CD14-positive monocyte (primary cell): ENCODE data around the gene SLC6A8. TPM values are rescaled to one million over a fixed set of nuclear protein-coding genes. Genes with fewer than 3 reads are reported as not detected.

Experiments
- DNase-seq, 3 donors: peaks; one replicate each; pipeline ENCODE4 v3.0.0-alpha.2; 2011 to 2022
- H2AFZ ChIP-seq: 2 replicates; pipeline ENCODE4 v1.6.0; 2012; ENCODE audit warnings: mild to moderate bottlenecking, low read depth, low read length, inconsistent platforms; ENCODE audit not compliant: insufficient read depth, poor library complexity, severe bottlenecking
- H3K27ac ChIP-seq, 2 donors: 1 replicate in 1 of 2; 2 replicates in 1 of 2; pipeline ENCODE4 v1.5.1; 2012 to 2013; ENCODE audit warnings: low read length in 2 of 2, control low read depth in 1 of 2, inconsistent platforms in 1 of 2, low read depth in 1 of 2, mild to moderate bottlenecking in 1 of 2
- H3K27me3 ChIP-seq, 2 donors: one replicate each; pipeline versions ENCODE4 v1.6.0 to v1.6.1; 2011 to 2013; ENCODE audit warnings: low read length in 2 of 2; ENCODE audit not compliant: control insufficient read depth in 2 of 2, insufficient read depth in 2 of 2
- H3K36me3 ChIP-seq, 2 donors: replicated peaks in 1 of 2; 1 replicate in 1 of 2; 2 replicates in 1 of 2; pipeline versions ENCODE4 v1.5.1 to v1.6.1; 2012 to 2013; ENCODE audit warnings: low read length in 2 of 2, control low read depth in 1 of 2, inconsistent platforms in 1 of 2, mild to moderate bottlenecking in 1 of 2; ENCODE audit not compliant: insufficient read depth in 2 of 2, control insufficient read depth in 1 of 2
- H3K4me1 ChIP-seq, 2 donors: 1 replicate in 1 of 2; 2 replicates in 1 of 2; pipeline versions ENCODE4 v1.5.1 to v1.6.1; 2012 to 2013; ENCODE audit warnings: low read length in 2 of 2, control low read depth in 1 of 2, inconsistent platforms in 1 of 2, mild to moderate bottlenecking in 1 of 2, moderate library complexity in 1 of 2; ENCODE audit not compliant: insufficient read depth in 2 of 2, control insufficient read depth in 1 of 2
- H3K4me2 ChIP-seq: replicated peaks from 2 replicates; pipeline ENCODE3; 2012; ENCODE audit warnings: low read length, moderate library complexity, mild to moderate bottlenecking; ENCODE audit not compliant: poor library complexity, severe bottlenecking; ENCODE audit errors: extremely low read depth
- H3K4me3 ChIP-seq, 3 experiments: fragments of 200-600 bp in 1 of 3; sonication (generic) in 1 of 3; replicated peaks in 1 of 3; 1 replicate in 2 of 3; 2 replicates in 1 of 3; pipeline ENCODE4 v1.5.1; 2011 to 2013; ENCODE audit warnings: low read length in 3 of 3, mild to moderate bottlenecking in 3 of 3, control low read depth in 2 of 3, low read depth in 2 of 3, inconsistent platforms in 1 of 3, moderate library complexity in 1 of 3
- H3K79me2 ChIP-seq: 2 replicates; pipeline ENCODE4 v1.6.0; 2012; ENCODE audit warnings: mild to moderate bottlenecking, control low read depth, inconsistent platforms, low read length, moderate library complexity; ENCODE audit not compliant: insufficient read depth
- H3K9ac ChIP-seq: 2 replicates; pipeline ENCODE4 v1.6.0; 2017; ENCODE audit warnings: low read length, mild to moderate bottlenecking; ENCODE audit not compliant: insufficient read depth, poor library complexity, severe bottlenecking
- H3K9me3 ChIP-seq, 2 donors: replicated peaks in 1 of 2; 1 replicate in 1 of 2; 2 replicates in 1 of 2; pipeline versions ENCODE4 v1.5.1 to v1.6.1; 2012 to 2013; ENCODE audit warnings: low read length in 2 of 2, control low read depth in 1 of 2; ENCODE audit not compliant: control insufficient read depth in 1 of 2, insufficient read depth in 1 of 2
- H4K20me1 ChIP-seq: 2 replicates; pipeline ENCODE4 v1.6.0; 2012; ENCODE audit warnings: mild to moderate bottlenecking, low read length, control low read depth, moderate library complexity; ENCODE audit not compliant: insufficient read depth
- H3K27ac Mint-ChIP-seq, 7 donors: one replicate each; pipeline ENCODE4 v1.8.0; 2020; ENCODE audit warnings: mild to moderate bottlenecking in 7 of 7, mixed read lengths in 7 of 7, moderate library complexity in 6 of 7, inconsistent platforms in 2 of 7
- H3K27me3 Mint-ChIP-seq, 3 donors: one replicate each; pipeline ENCODE4 v1.8.0; 2021 to 2022; ENCODE audit warnings: low read depth in 3 of 3, mild to moderate bottlenecking in 3 of 3, mixed read lengths in 3 of 3, moderate library complexity in 3 of 3, inconsistent platforms in 1 of 3
- H3K36me3 Mint-ChIP-seq, 2 donors: one replicate each; pipeline ENCODE4 v1.8.0; 2020; ENCODE audit warnings: mixed read lengths in 2 of 2, inconsistent platforms in 1 of 2, mild to moderate bottlenecking in 1 of 2
- H3K4me1 Mint-ChIP-seq: one replicate; pipeline ENCODE4 v1.8.0; 2020; ENCODE audit warnings: mild to moderate bottlenecking, mixed read lengths
- H3K4me3 Mint-ChIP-seq, 2 donors: one replicate each; pipeline ENCODE4 v1.8.0; 2020; ENCODE audit warnings: mild to moderate bottlenecking in 2 of 2, mixed read lengths in 2 of 2, moderate library complexity in 1 of 2
- H3K9me3 Mint-ChIP-seq, 7 donors: one replicate each; pipeline ENCODE4 v1.8.0; 2020 to 2022; ENCODE audit warnings: mixed read lengths in 7 of 7, mild to moderate bottlenecking in 6 of 7, moderate library complexity in 6 of 7, inconsistent platforms in 2 of 7
- WGBS: methylation state at CpG from one replicate; pipeline ENCODE4 v1.1.5; 2013; ENCODE audit warnings: missing lambda C conversion rate; ENCODE audit not compliant: insufficient coverage; 5-methylcytosine and 5-hydroxymethylcytosine counted together
- intact Hi-C, 2 donors: fragments of 100-400 bp; cut with micrococcal nuclease; formaldehyde crosslinking; loops; one replicate each; pipeline versions ENCODE4 v1.15.0 to v1.15.1; 2023
- polyA plus RNA-seq, 3 donors: library from polyadenylated mRNA; depleted of rRNA in 1 of 3; unstranded in 2 of 3; stranded (reverse) in 1 of 3; fragments of 300-500 nt in 2 of 3; fragments of >200 nt in 1 of 3; fragmentation: Illumina TruSeq in 2 of 3; gene quantifications; 1 replicate in 2 of 3; 2 replicates in 1 of 3; pipeline ENCODE4 v1.2.3, GENCODE V29; 2012 to 2021
- TF ChIP-seq, protein P1 (sequence below): fragments of 200-600 bp; IDR thresholded peaks from one replicate; pipeline ENCODE4 v1.8.0; 2022; ENCODE audit warnings: antibody characterized with exemption, mild to moderate bottlenecking

Gene SLC6A8
- polyA plus RNA-seq, 3 donors, result 0.23 to 5.6 (median 0.85) TPM

- Mint-ChIP-seq H3K4me3 (no peak overlapping the region), H3K36me3 (peaks cover 45 to 69% of the 10 kb centered on the region in 2 donors), H3K4me1 (peaks cover 26% of the 10 kb centered on the region), H3K9me3 (peaks cover 0 to 24% (median 16%) of the 10 kb centered on the region in 7 donors), H3K27me3 (peaks cover 0 to 12% (median 0%) of the 10 kb centered on the region in 3 donors), H3K27ac (peak overlapping the region in 1 of 7 donors; percentile 13)
- Histone ChIP-seq H3K4me3 (no peak overlapping the region), H3K27ac (no peak overlapping the region), H3K27me3 (no peaks in the 10 kb centered on the region), H3K36me3 (peaks cover 36 to 49% of the 10 kb centered on the region in 2 donors), H3K4me2 (no peak overlapping the region), H4K20me1 (peaks cover 21% of the 10 kb centered on the region), H3K4me1 (peaks cover 33 to 35% of the 10 kb centered on the region in 2 donors), H2AFZ (no peak overlapping the region), H3K9ac (no peak overlapping the region), H3K9me3 (peaks cover 0 to 7% of the 10 kb centered on the region in 2 donors), H3K79me2 (peaks cover 14% of the 10 kb centered on the region)
- intact Hi-C loops, result no loop called here
- TF ChIP-seq, protein P1, sequence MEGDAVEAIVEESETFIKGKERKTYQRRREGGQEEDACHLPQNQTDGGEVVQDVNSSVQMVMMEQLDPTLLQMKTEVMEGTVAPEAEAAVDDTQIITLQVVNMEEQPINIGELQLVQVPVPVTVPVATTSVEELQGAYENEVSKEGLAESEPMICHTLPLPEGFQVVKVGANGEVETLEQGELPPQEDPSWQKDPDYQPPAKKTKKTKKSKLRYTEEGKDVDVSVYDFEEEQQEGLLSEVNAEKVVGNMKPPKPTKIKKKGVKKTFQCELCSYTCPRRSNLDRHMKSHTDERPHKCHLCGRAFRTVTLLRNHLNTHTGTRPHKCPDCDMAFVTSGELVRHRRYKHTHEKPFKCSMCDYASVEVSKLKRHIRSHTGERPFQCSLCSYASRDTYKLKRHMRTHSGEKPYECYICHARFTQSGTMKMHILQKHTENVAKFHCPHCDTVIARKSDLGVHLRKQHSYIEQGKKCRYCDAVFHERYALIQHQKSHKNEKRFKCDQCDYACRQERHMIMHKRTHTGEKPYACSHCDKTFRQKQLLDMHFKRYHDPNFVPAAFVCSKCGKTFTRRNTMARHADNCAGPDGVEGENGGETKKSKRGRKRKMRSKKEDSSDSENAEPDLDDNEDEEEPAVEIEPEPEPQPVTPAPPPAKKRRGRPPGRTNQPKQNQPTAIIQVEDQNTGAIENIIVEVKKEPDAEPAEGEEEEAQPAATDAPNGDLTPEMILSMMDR, result no peak
- WGBS, result 100% methylated on average over 1 of the region's 2 CpGs
- no peak for DNase-seq
Measured at GRCh38 chrX:153734871-153735270, 47.1 kb downstream of the SLC6A8 start.

- intact Hi-C loops, result no loop called here
- TF ChIP-seq, protein P1, result peak; percentile 26
- peaks cover 0 to 12% (median 0%) of the 10 kb centered on the region in 3 donors for H3K27me3 Mint-ChIP-seq
- peaks cover 0 to 7% of the 10 kb centered on the region in 2 donors for H3K9me3 ChIP-seq
- H3K9me3 Mint-ChIP-seq, result peaks cover 0 to 20% (median 16%) of the 10 kb centered on the region in 7 donors
- no CpG with 5 or more reads among the region's 9 CpGs for WGBS
- H3K79me2 ChIP-seq, result peaks cover 10% of the 10 kb centered on the region
- no peak overlapping the region for H3K4me3 ChIP-seq
- peaks cover 21% of the 10 kb centered on the region for H4K20me1 ChIP-seq
- H3K4me3 Mint-ChIP-seq, result no peak overlapping the region
- peaks cover 29 to 31% of the 10 kb centered on the region in 2 donors for H3K4me1 ChIP-seq
- no peak overlapping the region for H2AFZ ChIP-seq
- H3K27ac ChIP-seq, result no peak overlapping the region
- H3K9ac ChIP-seq, result no peak overlapping the region
- peak in 1 of 3 donors; percentile 7 for DNase-seq
- peaks cover 39 to 53% of the 10 kb centered on the region in 2 donors for H3K36me3 ChIP-seq
- no peak overlapping the region for H3K4me2 ChIP-seq
- peaks cover 26% of the 10 kb centered on the region for H3K4me1 Mint-ChIP-seq
- no peaks in the 10 kb centered on the region for H3K27me3 ChIP-seq
- H3K27ac Mint-ChIP-seq, result no peak overlapping the region
- peaks cover 47 to 73% of the 10 kb centered on the region in 2 donors for H3K36me3 Mint-ChIP-seq
Measured at GRCh38 chrX:153735274-153735673, 47.5 kb downstream of the SLC6A8 start.
